HG02840 (cell line): ENCODE measurements around the gene MTHFD1L.

Experiments used
- ATAC-seq: cut with Tn5 transposase; IDR thresholded peaks from one replicate; pipeline ENCODE4 v1.9.1; 2021; ENCODE audit warnings: mild to moderate bottlenecking, moderate library complexity, moderate number of reproducible peaks; ENCODE audit not compliant: unreplicated experiment, low FRiP score

The MTHFD1L gene

GRCh38 chr6:150981095-150981494 is 115.6 kb downstream of the MTHFD1L start:
- ATAC-seq: peak; percentile 86

GRCh38 chr6:150981669-150982068 is 116.2 kb downstream of the MTHFD1L start:
- ATAC-seq: no peak

DNA sequence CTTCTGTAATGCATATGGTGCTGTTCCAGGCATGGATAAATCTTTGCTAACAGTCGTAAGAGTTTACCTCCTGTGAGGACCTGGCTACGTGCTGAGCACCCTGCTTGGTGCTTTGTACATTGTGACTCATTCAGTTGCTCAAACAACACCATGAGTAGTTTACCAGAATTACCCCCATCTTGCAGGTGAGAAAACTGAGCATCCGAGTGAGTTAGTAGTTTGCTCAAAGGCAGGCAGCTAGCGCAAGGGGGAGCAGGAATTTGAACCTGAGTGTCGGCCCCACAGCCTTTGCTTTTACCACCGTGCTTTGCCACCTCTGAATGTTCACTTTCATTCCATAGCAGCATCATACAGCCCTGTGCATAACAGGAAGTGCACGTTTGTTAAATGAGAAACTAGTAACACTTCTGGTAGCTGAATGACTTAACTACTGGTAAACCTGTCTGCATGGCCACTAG is 121.9 kb downstream of the MTHFD1L start:
- ATAC-seq: peak; percentile 91

GRCh38 chr6:150987855-150988464 is 122.5 kb downstream of the MTHFD1L start:
- ATAC-seq: no peak

DNA sequence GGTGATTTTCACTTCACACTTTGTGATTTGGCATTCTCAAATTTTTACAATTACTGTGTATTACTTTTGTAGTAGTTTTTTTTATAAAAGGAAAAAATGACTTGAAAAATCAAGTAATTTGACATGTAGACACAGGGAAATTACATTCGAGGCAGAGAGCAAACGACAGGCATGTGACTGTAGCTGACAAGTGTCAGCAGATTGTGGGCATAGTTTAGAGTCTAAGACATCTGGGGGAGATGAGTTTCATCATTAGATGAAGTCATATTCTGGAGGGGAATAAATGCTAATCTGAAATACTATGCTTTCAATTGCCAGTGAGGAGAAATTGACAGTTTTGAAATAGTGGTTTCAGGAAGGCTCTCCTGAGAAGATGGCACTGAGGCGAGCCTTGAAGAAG is 126.0 kb downstream of the MTHFD1L start:
- ATAC-seq: no peak

- ATAC-seq: no peak
These were observed 126.8 kb downstream of the MTHFD1L start for GRCh38 chr6:150992262-150992661.

DNA sequence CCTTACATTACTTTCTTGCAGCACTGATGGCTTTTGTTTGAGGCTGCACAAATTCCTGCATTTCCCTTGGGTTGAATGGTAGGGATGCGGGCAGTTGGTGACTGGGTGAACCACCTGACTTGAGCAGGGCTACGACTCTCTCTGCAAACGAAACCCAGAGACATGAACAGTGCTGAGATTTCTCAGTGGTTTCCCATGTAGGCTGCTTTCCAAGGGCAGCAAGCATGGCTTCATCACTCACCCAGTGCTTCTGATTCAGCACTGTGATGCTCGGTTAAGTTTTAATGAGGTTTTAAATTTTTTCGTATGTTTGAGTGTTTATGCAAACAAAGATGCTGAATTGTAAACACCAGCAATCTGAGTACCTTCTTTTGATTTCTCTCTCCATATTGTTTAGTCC is 127.2 kb downstream of the MTHFD1L start:
- ATAC-seq: no peak

- ATAC-seq: no peak
These were observed 127.8 kb downstream of the MTHFD1L start for GRCh38 chr6:150993253-150993652.

- no peak for ATAC-seq
These were observed 128.5 kb downstream of the MTHFD1L start for GRCh38 chr6:150994026-150994425.

DNA sequence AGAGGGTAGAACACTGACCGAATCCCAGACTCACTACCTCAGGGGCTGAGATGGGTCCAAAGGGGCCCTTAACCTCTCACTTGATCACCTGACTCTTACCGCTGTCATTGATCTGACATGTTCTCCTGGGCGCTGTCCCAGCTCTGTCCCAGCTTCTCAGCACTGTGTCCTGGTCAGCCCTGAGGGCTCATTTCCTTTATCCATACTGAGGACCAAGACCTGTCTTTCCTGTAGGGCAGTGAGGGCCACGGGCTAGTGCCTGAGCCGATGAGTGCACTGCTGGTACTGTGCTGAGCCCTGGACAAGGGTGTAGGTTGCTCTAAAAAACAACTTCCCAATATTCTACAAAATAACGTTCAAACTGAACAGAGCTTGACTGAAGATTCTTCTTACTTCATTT is 131.5 kb downstream of the MTHFD1L start:
- ATAC-seq: no peak

DNA sequence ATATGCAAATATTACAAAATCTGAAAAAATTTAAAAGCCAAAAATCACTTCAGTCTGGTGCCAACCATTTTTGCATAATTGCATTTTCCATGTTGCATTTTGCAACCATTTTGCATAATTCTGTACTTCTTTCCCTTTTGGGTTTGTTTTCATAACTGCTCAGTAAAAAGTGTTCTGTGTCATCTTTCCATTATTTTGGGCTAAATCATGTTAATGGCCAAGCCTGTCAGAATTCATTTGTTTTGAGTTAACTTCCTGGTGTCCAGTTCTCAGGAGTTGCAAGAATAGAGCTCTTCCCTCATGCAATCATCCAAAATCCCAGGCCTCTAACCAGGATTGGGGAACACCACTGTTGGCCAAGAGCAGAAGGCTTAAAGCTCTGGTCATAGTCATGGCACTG is 133.6 kb downstream of the MTHFD1L start:
- ATAC-seq: no peak

GRCh38 chr6:150999576-150999975 is 134.1 kb downstream of the MTHFD1L start:
- ATAC-seq: no peak

GRCh38 chr6:151001387-151002056 is 136.0 kb downstream of the MTHFD1L start:
- peak; percentile 61 for ATAC-seq

DNA sequence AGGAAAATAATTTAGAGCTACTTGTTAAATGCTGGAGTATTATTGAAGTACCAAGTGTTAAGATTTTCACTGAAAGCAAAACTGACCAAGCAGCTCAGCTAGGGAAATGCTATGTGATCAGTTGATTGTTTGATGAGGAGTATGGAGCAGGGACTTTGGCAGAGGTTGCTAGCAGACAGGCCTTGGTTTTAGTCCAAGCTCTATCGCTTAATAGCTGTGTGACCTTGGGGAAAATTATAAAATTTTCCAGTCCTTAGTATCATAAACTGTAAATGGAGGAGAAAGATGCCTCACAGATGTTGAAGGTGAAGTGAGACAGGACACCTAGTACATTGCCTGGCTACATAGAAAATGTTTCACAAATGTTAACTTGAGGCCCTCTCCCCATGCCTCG is 136.6 kb downstream of the MTHFD1L start:
- no peak for ATAC-seq

GRCh38 chr6:151002491-151002935 is 137.0 kb downstream of the MTHFD1L start:
- ATAC-seq: no peak

DNA sequence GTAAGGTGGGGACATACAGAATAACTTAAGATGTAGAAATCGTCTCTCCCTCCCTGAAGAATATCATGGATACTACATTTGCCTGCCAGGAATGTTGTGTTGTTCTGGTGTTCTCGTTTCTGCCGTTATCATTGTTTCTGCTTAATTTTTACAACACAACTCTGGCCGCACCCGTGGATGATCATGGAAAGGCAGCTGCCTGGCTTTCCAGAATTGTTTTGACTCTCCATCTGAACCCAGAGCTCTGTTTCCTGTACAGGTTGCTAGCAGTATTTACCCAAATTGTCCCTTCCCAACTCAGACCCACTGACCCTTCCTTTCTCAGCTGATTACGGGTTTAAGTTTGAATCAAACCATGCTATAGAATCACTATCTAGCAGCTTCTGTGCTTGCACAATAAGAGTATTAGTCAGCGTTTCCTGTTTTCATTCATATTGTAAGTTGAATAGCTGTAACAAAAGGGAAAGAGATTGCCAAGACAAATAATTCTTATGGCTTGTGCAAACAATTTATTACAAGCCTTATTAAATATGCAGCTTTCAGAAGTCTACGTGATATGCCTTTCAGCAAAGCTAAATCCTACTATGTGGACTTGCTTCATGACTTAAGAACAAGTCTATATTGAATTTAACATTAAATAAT is 139.0 kb downstream of the MTHFD1L start:
- no peak for ATAC-seq

- no peak for ATAC-seq
These were observed 139.7 kb downstream of the MTHFD1L start for GRCh38 chr6:151005164-151005563.

- ATAC-seq: no peak
These were observed 140.6 kb downstream of the MTHFD1L start for GRCh38 chr6:151005896-151006632.

GRCh38 chr6:151007076-151007475 is 141.6 kb downstream of the MTHFD1L start:
- no peak for ATAC-seq

- no peak for ATAC-seq
These were observed 142.4 kb downstream of the MTHFD1L start for GRCh38 chr6:151007922-151008321.

DNA sequence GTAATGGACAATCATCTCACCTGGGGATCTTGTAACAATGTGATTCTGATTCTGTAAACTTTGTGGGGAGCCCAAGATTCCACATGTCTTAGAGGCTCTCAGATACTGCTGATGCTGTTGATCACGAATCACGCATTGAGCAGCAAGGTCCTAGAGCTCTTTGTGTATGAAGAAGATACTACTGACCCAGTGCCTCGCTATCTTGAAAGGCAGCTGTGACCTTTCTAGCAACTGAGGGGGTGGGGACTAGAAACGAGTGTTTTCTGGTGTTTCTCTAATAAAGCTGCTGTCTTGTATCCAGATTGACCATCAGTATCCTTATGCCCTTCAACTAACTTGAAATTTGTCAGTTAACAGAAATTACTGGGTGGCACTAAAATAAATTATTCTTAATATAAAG is 142.9 kb downstream of the MTHFD1L start:
- ATAC-seq: no peak
